ENCODE measurements around the gene SRSF4. TPM values are rescaled to one million over a fixed set of nuclear protein-coding genes. Genes with fewer than 3 reads are reported as not detected.
"Not testable (repeated sequence)": the region's sequence is repeated elsewhere in the genome, so short reads cannot be mapped to it uniquely, and the experiment has no call there.

SRSF4 gene
- total RNA-seq, 1 experiment from 2014 or later = 143 TPM

DNA sequence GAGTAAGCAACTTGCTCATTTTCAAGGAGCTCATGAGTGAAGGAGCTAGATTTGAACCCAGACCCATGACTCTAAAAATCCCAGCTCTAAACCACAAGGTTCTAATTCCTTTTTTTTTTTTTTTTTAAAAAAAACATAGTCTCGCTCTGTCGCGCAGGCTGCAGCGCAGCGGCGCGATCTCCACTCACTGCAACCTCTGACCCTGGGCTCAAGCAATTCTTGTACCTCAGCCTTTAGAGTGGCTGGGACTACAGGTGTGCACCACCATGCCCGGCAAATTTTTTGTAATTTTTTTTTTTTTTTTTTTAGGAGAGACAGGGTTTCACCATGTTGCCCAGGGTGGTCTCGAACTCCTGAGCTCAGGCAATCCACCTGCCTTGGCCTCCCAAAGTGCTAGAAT, 13.8 kb downstream of the SRSF4 start:
- Histone ChIP-seq H3K4me3 (no peak overlapping the region), H3K36me3 (peaks cover 97% of the 10 kb centered on the region), H3K27ac (no peak overlapping the region), H3K4me1 (replicated peaks) (0 out of 2 replicates have a peak, but pooled peaks cover 5% of the 10 kb centered on the region), H3K27me3 (replicated peaks) (no peaks in the 10 kb centered on the region), H3K9me3 (replicated peaks) (no peaks in the 10 kb centered on the region)
- no peak for DNase-seq (ENCODE audit: low read depth in 1 of 2, low spot score in 2 of 2)

DNA sequence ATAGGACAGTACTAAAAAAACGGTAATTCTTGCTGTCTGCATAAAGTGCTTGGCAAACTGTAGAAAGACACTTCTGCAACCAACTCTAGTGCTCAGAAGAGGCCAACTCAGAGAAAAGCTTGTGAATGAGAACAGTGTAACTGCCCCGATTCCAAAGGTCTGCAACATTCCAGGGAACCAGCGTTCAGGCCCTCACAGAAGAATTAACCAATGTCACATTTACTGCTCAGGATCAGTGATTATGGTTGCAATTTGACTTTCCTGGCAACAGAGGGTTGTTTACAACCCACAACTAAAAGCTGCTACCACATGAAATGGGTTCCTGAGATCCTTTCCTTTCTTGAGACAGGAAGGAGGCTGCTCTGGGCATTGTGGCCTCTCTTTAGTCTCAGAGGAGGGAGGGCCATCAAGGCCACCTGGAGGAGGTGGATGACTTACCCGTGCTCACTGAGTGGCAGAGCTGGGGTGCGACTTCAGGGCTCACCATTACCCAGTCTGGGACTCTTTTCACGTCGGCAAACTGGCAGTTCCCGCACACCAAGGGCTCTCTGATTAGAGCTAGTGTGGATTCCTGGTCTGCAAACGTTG, 15.3 kb downstream of the SRSF4 start:
- Histone ChIP-seq H3K27me3 (replicated peaks) (no peaks in the 10 kb centered on the region), H3K36me3 (peaks cover 97% of the 10 kb centered on the region), H3K4me1 (replicated peaks) (0 out of 2 replicates have a peak, but pooled peaks cover 2% of the 10 kb centered on the region), H3K27ac (no peak overlapping the region), H3K9me3 (replicated peaks) (no peaks in the 10 kb centered on the region), H3K4me3 (no peak overlapping the region)
- DNase-seq (ENCODE audit: low read depth in 1 of 2, low spot score in 2 of 2) = no peak

DNA sequence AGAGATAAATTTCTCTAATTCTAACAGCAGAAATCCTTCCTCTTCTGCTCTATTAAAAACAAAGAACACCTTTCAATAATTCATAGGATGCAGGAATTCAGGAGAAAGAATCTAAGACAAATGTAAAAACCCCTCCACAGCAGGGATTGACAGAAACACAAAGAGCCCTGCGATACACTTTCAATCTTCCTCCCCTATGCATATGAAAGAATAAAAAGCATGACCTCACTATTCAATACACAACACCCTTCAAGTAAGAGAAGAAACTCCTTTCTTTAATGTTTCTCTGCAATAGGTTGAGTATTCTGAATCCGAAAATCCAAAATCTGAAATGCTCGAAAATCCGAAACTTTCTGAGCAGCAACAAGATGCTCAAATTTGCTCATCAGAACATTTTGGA, 17.1 kb downstream of the SRSF4 start:
- Histone ChIP-seq H3K27ac (no peak overlapping the region), H3K9me3 (replicated peaks) (no peaks in the 10 kb centered on the region), H3K27me3 (replicated peaks) (no peaks in the 10 kb centered on the region), H3K4me1 (replicated peaks) (no peaks in the 10 kb centered on the region), H3K36me3 (peaks cover 97% of the 10 kb centered on the region), H3K4me3 (no peak overlapping the region)
- DNase-seq (ENCODE audit: low read depth in 1 of 2, low spot score in 2 of 2) = no peak

DNA sequence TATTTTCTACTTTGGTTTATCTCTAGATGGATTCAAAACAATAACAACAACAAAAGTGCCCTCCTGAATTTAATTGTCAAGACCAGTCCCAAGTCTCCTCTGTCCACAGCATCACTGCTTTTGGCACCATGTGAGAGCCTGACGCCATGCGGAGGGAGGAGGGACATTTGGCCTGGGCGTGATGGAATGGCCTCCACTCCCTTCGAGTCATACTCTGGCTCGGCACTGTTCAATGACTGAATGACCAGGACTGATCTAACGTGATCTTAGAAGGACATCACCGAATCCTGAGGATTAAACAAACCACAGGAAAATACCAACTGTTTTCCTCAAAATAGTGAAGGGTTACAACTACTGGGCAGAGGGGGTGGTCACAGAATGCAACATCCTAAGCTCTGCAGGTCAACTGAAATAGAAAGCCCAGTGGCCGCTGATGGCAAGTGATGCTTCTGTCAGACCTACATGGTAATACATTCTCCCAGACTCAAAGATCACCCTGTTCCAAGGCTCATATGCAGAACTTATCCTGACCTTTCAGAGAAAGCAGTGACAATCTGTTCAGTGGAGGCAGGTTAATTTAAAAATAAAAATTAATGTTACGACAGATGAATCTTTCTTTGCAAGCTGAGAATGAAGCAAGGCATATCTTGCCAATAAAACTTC, 19.1 kb downstream of the SRSF4 start:
- Histone ChIP-seq H3K27ac (no peak overlapping the region), H3K4me1 (replicated peaks) (no peaks in the 10 kb centered on the region), H3K36me3 (peaks cover 97% of the 10 kb centered on the region), H3K4me3 (no peak overlapping the region), H3K9me3 (replicated peaks) (no peaks in the 10 kb centered on the region), H3K27me3 (replicated peaks) (no peaks in the 10 kb centered on the region)
- DNase-seq (ENCODE audit: low read depth in 1 of 2, low spot score in 2 of 2) = no peak

DNA sequence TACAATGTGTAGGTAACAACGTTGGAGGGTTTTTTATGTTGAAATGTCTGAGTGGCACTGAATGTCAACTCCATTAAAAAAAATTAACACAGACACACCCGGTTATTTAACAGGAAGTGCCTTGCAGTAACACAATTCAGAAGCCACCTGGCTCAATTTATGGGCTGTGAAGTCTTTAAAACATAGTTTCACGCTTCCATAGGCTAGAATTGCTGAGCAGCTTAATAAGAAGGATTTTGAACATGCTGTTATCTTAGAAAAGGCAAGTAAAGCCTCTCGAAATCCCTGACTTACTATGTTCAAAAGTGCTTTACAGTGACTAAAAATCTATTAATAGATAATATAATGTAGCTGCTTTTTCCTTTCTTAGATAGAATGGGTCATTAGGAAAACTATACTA, 19.7 kb downstream of the SRSF4 start:
- Histone ChIP-seq H3K4me1 (replicated peaks) (no peaks in the 10 kb centered on the region), H3K27me3 (replicated peaks) (no peaks in the 10 kb centered on the region), H3K36me3 (peaks cover 97% of the 10 kb centered on the region), H3K4me3 (no peak overlapping the region), H3K27ac (no peak overlapping the region), H3K9me3 (replicated peaks) (no peaks in the 10 kb centered on the region)
- no peak for DNase-seq (ENCODE audit: low read depth in 1 of 2, low spot score in 2 of 2)

DNA sequence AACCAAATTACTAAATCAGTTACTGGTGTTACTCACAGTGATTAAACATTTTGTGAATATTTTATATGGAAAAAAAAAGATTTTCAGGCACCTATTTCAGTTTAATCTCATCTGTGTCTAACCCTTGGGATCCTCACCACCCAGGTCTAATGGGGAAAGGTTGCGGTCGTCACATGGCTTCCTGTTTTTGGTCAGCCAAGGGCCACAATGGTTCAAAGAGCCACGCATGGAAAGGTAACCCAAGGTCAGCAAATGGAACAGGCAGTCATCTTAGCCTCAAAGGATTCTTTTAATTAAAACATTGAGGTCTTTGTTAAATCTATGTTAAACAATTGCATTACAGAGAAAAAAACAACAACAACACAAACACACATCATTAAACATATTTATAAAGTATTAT, 21.9 kb downstream of the SRSF4 start:
- H3K36me3 ChIP-seq = peaks cover 97% of the 10 kb centered on the region
- H3K4me3 ChIP-seq = no peak overlapping the region
- no peaks in the 10 kb centered on the region for H3K9me3 ChIP-seq (replicated peaks)
- no peak for DNase-seq (ENCODE audit: low read depth in 1 of 2, low spot score in 2 of 2)
- no peak overlapping the region for H3K27ac ChIP-seq
- H3K4me1 ChIP-seq (replicated peaks) = no peaks in the 10 kb centered on the region
- H3K27me3 ChIP-seq (replicated peaks) = no peaks in the 10 kb centered on the region

DNA sequence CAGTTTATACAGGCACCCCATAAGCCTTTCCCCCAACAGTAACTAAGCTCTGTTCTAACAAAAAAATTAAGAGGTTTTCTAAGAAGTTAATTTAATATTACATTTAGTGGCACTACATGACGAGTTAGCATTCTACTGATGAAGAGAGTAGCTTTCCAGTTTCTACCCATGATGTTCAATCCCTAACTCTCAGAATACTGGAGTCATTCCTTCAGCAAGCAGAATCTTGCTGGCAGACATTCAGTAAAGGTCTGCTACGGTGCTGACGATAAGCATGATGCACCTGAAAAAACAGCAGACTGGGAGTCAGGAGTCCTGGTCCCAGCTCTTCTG, 24.5 kb downstream of the SRSF4 start:
- no peak for DNase-seq (ENCODE audit: low read depth in 1 of 2, low spot score in 2 of 2)
- peaks cover 97% of the 10 kb centered on the region for H3K36me3 ChIP-seq
- H3K9me3 ChIP-seq (replicated peaks) = no peaks in the 10 kb centered on the region
- H3K27ac ChIP-seq = no peak overlapping the region
- no peak overlapping the region for H3K4me3 ChIP-seq
- H3K27me3 ChIP-seq (replicated peaks) = no peaks in the 10 kb centered on the region
- H3K4me1 ChIP-seq (replicated peaks) = no peaks in the 10 kb centered on the region

DNA sequence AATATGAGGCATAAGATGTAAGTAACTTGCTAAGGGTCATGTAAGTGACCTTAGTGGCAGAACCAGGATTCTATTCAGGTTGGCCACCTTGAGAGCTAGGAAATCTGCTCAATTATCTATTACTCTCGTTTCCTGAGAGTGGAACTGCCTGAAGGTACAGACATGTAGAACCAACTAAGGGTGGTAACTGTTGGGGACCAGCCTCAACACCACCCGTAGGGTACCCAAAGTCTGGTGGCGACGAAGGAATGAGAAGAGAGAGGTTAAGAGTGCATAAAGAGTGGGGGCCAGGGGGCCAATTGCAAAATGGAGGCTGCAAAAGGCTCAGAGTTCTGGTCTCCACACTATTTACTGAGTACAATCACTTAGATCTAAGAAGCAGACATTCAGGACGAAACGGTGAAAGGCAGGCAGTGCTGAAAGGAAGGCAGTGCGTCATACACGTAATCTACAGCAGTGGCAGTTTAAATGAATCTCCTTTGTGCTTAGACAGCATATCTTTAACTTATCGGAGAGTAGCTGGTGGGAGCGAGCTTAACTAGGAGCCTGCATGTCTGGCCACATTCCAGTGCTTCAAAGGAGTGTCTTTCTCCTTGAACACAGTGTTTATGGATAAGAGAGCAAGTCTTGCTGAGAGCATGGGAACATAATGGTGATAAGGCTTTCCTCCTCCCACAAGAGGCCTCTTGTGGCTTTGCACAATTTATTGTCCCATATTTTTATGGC, 25.0 kb downstream of the SRSF4 start:
- H3K4me3 ChIP-seq = no peak overlapping the region
- H3K4me1 ChIP-seq (replicated peaks) = no peaks in the 10 kb centered on the region
- H3K27me3 ChIP-seq (replicated peaks) = no peaks in the 10 kb centered on the region
- H3K9me3 ChIP-seq (replicated peaks) = no peaks in the 10 kb centered on the region
- peaks cover 97% of the 10 kb centered on the region for H3K36me3 ChIP-seq
- H3K27ac ChIP-seq = no peak overlapping the region
- DNase-seq (ENCODE audit: low read depth in 1 of 2, low spot score in 2 of 2) = no peak

DNA sequence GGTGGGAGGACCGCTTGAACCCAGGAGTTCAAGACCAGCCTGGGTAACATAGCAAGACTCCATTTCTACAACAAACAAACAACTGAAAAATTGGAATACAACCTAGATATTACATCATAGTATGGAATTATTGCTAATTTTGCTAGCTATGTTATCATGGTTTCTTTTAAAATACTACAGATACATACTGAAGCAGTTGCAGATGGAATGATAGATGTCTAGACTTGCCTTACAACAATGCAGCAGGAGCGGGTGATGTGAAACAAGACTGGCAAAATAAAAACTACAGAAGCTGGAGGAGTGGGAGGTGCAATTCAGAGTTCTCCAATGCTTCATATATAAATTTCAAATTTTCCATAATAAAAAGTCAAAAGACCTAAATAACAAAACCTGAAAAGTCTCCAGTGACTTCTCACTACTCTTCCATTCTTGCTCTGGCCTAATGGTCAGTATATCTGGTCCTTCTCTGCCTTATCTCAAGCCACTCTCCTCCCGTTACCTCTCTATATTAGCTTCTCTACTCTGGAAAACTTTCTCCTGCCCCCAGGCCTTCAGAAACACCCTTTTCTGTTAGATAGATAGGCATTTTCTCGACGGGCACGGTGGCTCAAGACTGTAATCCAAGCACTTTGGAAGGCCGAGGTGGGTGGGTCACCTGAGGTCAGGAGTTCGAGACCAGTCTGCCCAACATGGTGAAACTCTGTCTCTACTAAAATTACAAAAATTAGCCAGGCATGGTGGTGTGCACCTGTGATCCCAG, 29.5 kb downstream of the SRSF4 start:
- H3K9me3 ChIP-seq (replicated peaks) = no peaks in the 10 kb centered on the region
- no peak overlapping the region for H3K27ac ChIP-seq
- DNase-seq (ENCODE audit: low read depth in 1 of 2, low spot score in 2 of 2) = no peak
- no peaks in the 10 kb centered on the region for H3K4me1 ChIP-seq (replicated peaks)
- no peaks in the 10 kb centered on the region for H3K27me3 ChIP-seq (replicated peaks)
- no peak overlapping the region for H3K4me3 ChIP-seq
- H3K36me3 ChIP-seq = peaks cover 98% of the 10 kb centered on the region

DNA sequence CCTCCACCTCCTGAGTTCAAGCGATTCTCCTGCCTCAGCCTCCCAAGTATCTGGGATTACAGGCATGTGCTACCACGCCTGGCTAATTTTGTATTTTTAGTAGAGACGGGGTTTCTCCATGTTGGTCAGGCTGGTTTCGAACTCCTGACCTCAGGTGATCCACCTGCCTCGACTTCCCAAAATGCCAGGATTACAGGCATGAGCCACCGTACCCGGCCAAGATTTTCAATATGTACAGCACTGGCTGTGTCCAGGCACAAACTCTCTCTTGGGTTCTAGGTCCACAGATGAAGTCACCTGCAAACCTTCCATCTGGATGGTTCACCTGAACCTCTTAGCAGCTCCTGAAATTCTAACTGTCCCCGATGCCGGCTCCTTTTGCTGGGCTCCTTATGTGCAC, 31.4 kb downstream of the SRSF4 start:
- H3K27me3 ChIP-seq (replicated peaks); H3K4me1 ChIP-seq (replicated peaks); H3K4me3 ChIP-seq; H3K27ac ChIP-seq; DNase-seq (ENCODE audit: low read depth in 1 of 2, low spot score in 2 of 2); H3K9me3 ChIP-seq (replicated peaks): not testable (repeated sequence)
- peaks cover 98% of the 10 kb centered on the region for H3K36me3 ChIP-seq

DNA sequence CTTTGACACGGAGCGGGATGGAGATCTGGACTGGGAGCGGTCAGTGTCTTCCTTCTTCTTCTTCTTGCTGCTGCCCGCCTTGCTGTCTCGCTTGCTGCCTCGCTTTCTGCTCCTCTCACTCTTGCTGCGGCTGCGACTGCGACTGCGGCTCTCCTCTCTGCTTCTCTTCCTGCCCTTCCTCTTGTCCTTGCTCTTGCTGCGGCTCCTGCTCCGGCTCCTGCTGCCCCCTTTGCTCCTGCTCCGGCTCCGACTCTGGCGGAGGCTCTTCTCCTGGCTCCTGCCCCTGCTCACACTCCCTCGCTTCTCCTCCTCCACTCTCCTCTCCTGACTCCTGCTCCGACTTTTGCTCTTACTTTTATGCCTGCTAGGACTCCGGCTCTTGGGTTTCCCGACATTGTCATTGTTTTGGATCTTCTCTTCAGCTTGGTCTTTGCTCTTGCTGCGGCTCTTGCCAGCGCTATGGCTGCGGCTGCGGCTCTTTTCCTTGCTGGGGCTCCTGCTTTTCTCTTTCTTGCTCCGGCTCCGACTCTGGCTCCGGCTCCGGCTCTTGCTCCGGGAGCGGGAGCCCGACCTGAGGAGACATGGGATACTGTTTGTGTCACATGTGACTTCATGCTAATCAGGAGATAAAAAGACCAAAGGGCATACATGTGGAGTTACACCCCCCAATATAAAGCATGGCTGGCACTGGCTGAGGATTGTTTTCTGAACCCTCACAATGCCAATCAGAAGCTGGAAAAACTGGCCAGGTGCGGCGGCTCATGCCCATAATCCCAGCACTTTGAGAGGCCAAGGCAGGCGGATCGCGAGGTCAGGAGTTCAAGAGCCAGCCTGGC, 32.8 kb downstream of the SRSF4 start:
- H3K36me3 ChIP-seq = peaks cover 95% of the 10 kb centered on the region
- H3K4me3 ChIP-seq = no peak overlapping the region
- H3K27me3 ChIP-seq (replicated peaks) = no peaks in the 10 kb centered on the region
- DNase-seq (ENCODE audit: low read depth in 1 of 2, low spot score in 2 of 2) = no peak
- no peak overlapping the region for H3K27ac ChIP-seq
- no peaks in the 10 kb centered on the region for H3K4me1 ChIP-seq (replicated peaks)
- H3K9me3 ChIP-seq (replicated peaks) = no peaks in the 10 kb centered on the region

DNA sequence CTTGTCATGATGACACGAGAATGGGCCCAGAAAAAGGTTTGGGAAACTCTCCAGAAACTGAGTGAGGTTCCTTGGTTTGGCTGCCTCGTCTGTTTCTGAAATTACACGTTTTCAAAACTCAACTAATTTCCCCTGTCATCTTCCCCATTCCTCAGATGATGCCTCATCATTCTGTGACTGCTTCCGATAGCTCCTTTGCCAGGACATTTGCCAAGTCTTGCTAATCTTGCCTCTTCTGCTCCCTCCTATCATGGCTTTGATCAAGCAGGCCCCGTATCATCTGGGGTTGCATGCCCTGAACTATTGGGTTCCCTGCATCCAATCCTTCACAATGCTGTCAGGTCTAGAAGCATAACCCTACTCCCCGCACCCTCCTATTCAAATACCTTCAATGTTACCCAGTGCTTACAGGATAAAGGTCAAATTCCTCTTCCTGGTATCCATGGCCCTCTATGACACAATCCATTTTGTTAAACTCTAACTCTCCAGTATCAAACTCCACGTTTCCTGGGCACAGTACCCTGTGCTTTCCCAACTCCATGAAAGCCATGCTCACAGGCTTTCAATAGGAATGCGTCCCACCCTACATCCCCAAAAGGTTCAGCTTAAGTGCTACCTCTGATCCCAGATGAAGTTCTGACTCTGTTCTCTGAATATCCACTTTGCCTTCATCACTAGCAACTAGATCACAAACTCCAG, 35.8 kb downstream of the SRSF4 start:
- Histone ChIP-seq H3K27me3 (replicated peaks) (no peaks in the 10 kb centered on the region), H3K4me1 (replicated peaks) (no peaks in the 10 kb centered on the region), H3K27ac (no peak overlapping the region), H3K9me3 (replicated peaks) (no peaks in the 10 kb centered on the region), H3K4me3 (no peak overlapping the region), H3K36me3 (peaks cover 78% of the 10 kb centered on the region)
- DNase-seq (ENCODE audit: low read depth in 1 of 2, low spot score in 2 of 2) = no peak

DNA sequence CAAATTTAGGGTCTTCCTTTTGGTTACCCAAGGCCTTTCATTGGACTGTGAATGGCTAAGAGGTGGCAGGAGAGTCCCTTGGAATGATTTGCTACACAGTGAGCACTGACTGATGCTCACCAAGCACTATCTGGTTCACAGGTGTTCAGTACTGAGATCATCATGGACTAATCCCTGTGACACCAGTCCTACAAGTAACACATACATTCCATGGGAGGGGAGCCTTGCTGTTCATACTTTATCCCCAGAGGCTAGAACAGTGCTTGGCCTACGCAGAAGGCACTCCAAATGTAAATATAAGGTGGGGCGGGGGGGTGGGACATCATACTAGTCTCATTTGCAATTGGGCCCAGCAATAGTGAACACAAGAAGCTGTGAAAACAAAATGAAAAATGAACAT, 37.5 kb downstream of the SRSF4 start:
- Histone ChIP-seq H3K36me3 (peaks cover 62% of the 10 kb centered on the region), H3K9me3 (replicated peaks) (no peaks in the 10 kb centered on the region), H3K4me3 (no peak overlapping the region), H3K27ac (no peak overlapping the region), H3K27me3 (replicated peaks) (no peaks in the 10 kb centered on the region), H3K4me1 (replicated peaks) (no peaks in the 10 kb centered on the region)
- no peak for DNase-seq (ENCODE audit: low read depth in 1 of 2, low spot score in 2 of 2)

Measured in SJSA1 (cell line).